Ishikawa (cell line): ENCODE results near the gene TMA7.

ENCODE experiments used
- CREB1 ChIP-seq: IDR thresholded peaks from 2 replicates; pipeline ENCODE4 v1.6.1; 2012; ENCODE audit warnings: low read depth
- FOXM1 ChIP-seq: IDR thresholded peaks from 2 replicates; pipeline ENCODE4 v1.6.1; 2012; ENCODE audit warnings: low read depth, borderline replicate concordance
- MAX ChIP-seq: IDR thresholded peaks from 2 replicates; pipeline ENCODE4 v1.6.1; 2012
- NFIC ChIP-seq: IDR thresholded peaks from 2 replicates; pipeline ENCODE4 v1.6.1; 2012
- REST ChIP-seq: IDR thresholded peaks from 2 replicates; pipeline ENCODE4 v1.6.1; 2012; ENCODE audit warnings: low read depth, mild to moderate bottlenecking
- TAF1 ChIP-seq: IDR thresholded peaks from 2 replicates; pipeline ENCODE4 v1.6.1; 2012; ENCODE audit warnings: low read depth, mild to moderate bottlenecking
- TCF12 ChIP-seq: IDR thresholded peaks from 2 replicates; pipeline ENCODE4 v1.6.1; 2012; ENCODE audit warnings: low read depth
- TEAD4 ChIP-seq: IDR thresholded peaks from 2 replicates; pipeline ENCODE4 v1.6.1; 2012
- USF1 ChIP-seq: IDR thresholded peaks from 2 replicates; pipeline ENCODE4 v1.6.1; 2012
- YY1 ChIP-seq: IDR thresholded peaks from 2 replicates; pipeline ENCODE4 v1.6.1; 2012; ENCODE audit warnings: low read depth
- ZBTB7A ChIP-seq: IDR thresholded peaks from 2 replicates; pipeline ENCODE4 v1.6.1; 2012; ENCODE audit warnings: low read depth

GRCh38 chr3:48408823-48409281 is 31.2 kb upstream of the TMA7 start:
- no peak for TF ChIP-seq TEAD4
- TF ChIP-seq MAX, result no peak
- no peak for TF ChIP-seq TCF12
- TF ChIP-seq FOXM1, result no peak
- no peak for TF ChIP-seq TAF1
- TF ChIP-seq ZBTB7A, result no peak
- no peak for TF ChIP-seq YY1
- no peak for TF ChIP-seq NFIC
- TF ChIP-seq USF1, result no peak
- no peak for TF ChIP-seq CREB1
- TF ChIP-seq REST, result no peak
